B cell (primary cell): Measurements from ENCODE around the gene RPP40. TPM values are rescaled to one million over a fixed set of nuclear protein-coding genes. Genes with fewer than 3 reads are reported as not detected.

Experiments used
- ATAC-seq: fragments of 200-7000 bp; cut with Tn5 transposase; one replicate; pipeline ENCODE4 v1.10.0; 2021; ENCODE audit warnings: low read depth, mild to moderate bottlenecking, moderate number of reproducible peaks, moderate library complexity
- CTCF ChIA-PET: fragments of 350-600 bp; sonication (Branson Sonifier 250); formaldehyde crosslinking; loops from one replicate; lab custom pipeline; 2021; ENCODE audit warnings: antibody characterized with exemption, inconsistent platforms; lab: Charles Lee
- POLR2A ChIA-PET: fragments of 350-600 bp; sonication (Branson Sonifier 250); formaldehyde crosslinking; loops from one replicate; lab custom pipeline; 2021; ENCODE audit warnings: antibody characterized with exemption; lab: Charles Lee
- DNase-seq: peaks from one replicate; pipeline ENCODE4 v3.0.0; 2013
- H2AFZ ChIP-seq: 2 replicates; pipeline ENCODE4 v1.6.1; 2012; ENCODE audit warnings: mild to moderate bottlenecking, low read depth, low read length; ENCODE audit not compliant: insufficient read depth, poor library complexity, severe bottlenecking
- H3K27ac ChIP-seq, 2 donors: 1 replicate in 1 of 2; 2 replicates in 1 of 2; pipeline ENCODE4 v1.5.1; 2012 to 2013; ENCODE audit warnings: low read length in 2 of 2, mild to moderate bottlenecking in 2 of 2, moderate library complexity in 1 of 2
- H3K27me3 ChIP-seq, 4 experiments: fragments of 200-600 bp in 1 of 4; sonication (generic) in 1 of 4; replicated peaks in 1 of 4; 1 replicate in 2 of 4; 2 replicates in 2 of 4; pipeline versions ENCODE4 v1.6.1 to v1.7.0; 2013 to 2016; ENCODE audit warnings: low read length in 3 of 4, mild to moderate bottlenecking in 2 of 4, mixed read lengths in 1 of 4, moderate library complexity in 1 of 4; ENCODE audit not compliant: insufficient read depth in 4 of 4, control insufficient read depth in 3 of 4; ENCODE audit errors: control extremely low read depth in 1 of 4
- H3K36me3 ChIP-seq, 2 experiments: replicated peaks in 1 of 2; 1 replicate in 1 of 2; 2 replicates in 1 of 2; pipeline versions ENCODE4 v1.6.1 to v1.7.1; 2013; ENCODE audit warnings: low read length in 1 of 2; ENCODE audit not compliant: insufficient read depth in 2 of 2, control insufficient read depth in 1 of 2; ENCODE audit errors: control extremely low read depth in 1 of 2, extremely low read depth in 1 of 2
- H3K4me1 ChIP-seq, 2 donors: fragments of 200-600 bp in 1 of 2; sonication (generic) in 1 of 2; 1 replicate in 1 of 2; 2 replicates in 1 of 2; pipeline versions ENCODE4 v1.5.1 to v1.6.1; 2013 to 2017; ENCODE audit warnings: low read length in 2 of 2; ENCODE audit not compliant: control insufficient read depth in 2 of 2, insufficient read depth in 2 of 2
- H3K4me2 ChIP-seq: replicated peaks from 2 replicates; pipeline ENCODE3; 2012; ENCODE audit warnings: mild to moderate bottlenecking, low read depth, low read length; ENCODE audit not compliant: poor library complexity, severe bottlenecking
- H3K4me3 ChIP-seq, 5 experiments: fragments of 200-600 bp in 1 of 5; sonication (generic) in 1 of 5; 1 replicate in 3 of 5; 2 replicates in 2 of 5; pipeline versions ENCODE4 v1.5.1 to v1.7.0; 2011 to 2016; ENCODE audit warnings: low read length in 4 of 5, mild to moderate bottlenecking in 4 of 5, low read depth in 2 of 5, control low read depth in 1 of 5, moderate library complexity in 1 of 5; ENCODE audit not compliant: insufficient read depth in 1 of 5; ENCODE audit errors: control extremely low read depth in 1 of 5, extremely low read depth in 1 of 5
- H3K79me2 ChIP-seq: fragments of 200-600 bp; sonication (generic); one replicate; pipeline ENCODE4 v1.6.0; 2016; ENCODE audit warnings: low read length; ENCODE audit not compliant: control insufficient read depth, insufficient read depth
- H3K9ac ChIP-seq: fragments of 200-600 bp; sonication (generic); 2 replicates; pipeline ENCODE4 v1.6.1; 2017; ENCODE audit warnings: mild to moderate bottlenecking, low read length, moderate library complexity
- H3K9me3 ChIP-seq, 3 donors: one replicate each; pipeline versions ENCODE4 v1.6.1 to v1.7.1; 2013; ENCODE audit warnings: low read length in 2 of 3; ENCODE audit not compliant: control insufficient read depth in 2 of 3, insufficient read depth in 1 of 3; ENCODE audit errors: control extremely low read depth in 1 of 3
- H4K20me1 ChIP-seq: 2 replicates; pipeline ENCODE4 v1.6.0; 2012; ENCODE audit warnings: mild to moderate bottlenecking, low read length; ENCODE audit not compliant: insufficient read depth, control insufficient read depth, poor library complexity, severe bottlenecking
- H3K27ac Mint-ChIP-seq: one replicate; pipeline ENCODE4 v1.8.0; 2021; ENCODE audit warnings: mixed read lengths
- H3K27me3 Mint-ChIP-seq: one replicate; pipeline ENCODE4 v1.8.0; 2021; ENCODE audit warnings: mixed read lengths
- H3K4me1 Mint-ChIP-seq: one replicate; pipeline ENCODE4 v1.8.0; 2021; ENCODE audit warnings: mixed read lengths
- H3K4me3 Mint-ChIP-seq: one replicate; pipeline ENCODE4 v1.8.0; 2021; ENCODE audit warnings: mixed read lengths
- H3K9me3 Mint-ChIP-seq: one replicate; pipeline ENCODE4 v1.8.0; 2022; ENCODE audit warnings: mixed read lengths; ENCODE audit not compliant: insufficient read depth
- EZH2 ChIP-seq: IDR thresholded peaks from 2 replicates; pipeline ENCODE4 v1.6.1; 2012; ENCODE audit warnings: borderline replicate concordance, low read depth, mild to moderate bottlenecking, moderate library complexity, low read length; ENCODE audit not compliant: insufficient read depth, poor library complexity, severe bottlenecking
- WGBS: methylation state at CpG from one replicate; pipeline ENCODE4 v1.1.5; 2013; ENCODE audit warnings: missing lambda C conversion rate; ENCODE audit not compliant: insufficient coverage; 5-methylcytosine and 5-hydroxymethylcytosine counted together
- intact Hi-C: fragments of 100-400 bp; cut with micrococcal nuclease; formaldehyde crosslinking; loops from one replicate; pipeline ENCODE4 v1.10.0; 2022
- polyA plus RNA-seq: library from polyadenylated mRNA; depleted of rRNA; stranded (reverse); fragments of >200 nt; gene quantifications from 2 replicates; pipeline ENCODE4 v1.2.3, GENCODE V29; 2012
- total RNA-seq, 2 donors: library from RNA; stranded (reverse); fragments of 120-200 nt in 1 of 2; gene quantifications; 1 replicate in 1 of 2; 2 replicates in 1 of 2; pipeline versions ENCODE4 v1.2.3 to v1.2.4, GENCODE V29; 2013 to 2022
- TF ChIP-seq, protein P1 (sequence below): fragments of 200-600 bp; IDR thresholded peaks from one replicate; pipeline ENCODE4 v1.8.0; 2022; ENCODE audit warnings: antibody characterized with exemption, mild to moderate bottlenecking

RPP40 gene
- total and polyA plus RNA-seq, 2 donors (not counting 1 experiment from before 2014, with no cell fraction given) = 2.7 to 3.8 TPM

DNA sequence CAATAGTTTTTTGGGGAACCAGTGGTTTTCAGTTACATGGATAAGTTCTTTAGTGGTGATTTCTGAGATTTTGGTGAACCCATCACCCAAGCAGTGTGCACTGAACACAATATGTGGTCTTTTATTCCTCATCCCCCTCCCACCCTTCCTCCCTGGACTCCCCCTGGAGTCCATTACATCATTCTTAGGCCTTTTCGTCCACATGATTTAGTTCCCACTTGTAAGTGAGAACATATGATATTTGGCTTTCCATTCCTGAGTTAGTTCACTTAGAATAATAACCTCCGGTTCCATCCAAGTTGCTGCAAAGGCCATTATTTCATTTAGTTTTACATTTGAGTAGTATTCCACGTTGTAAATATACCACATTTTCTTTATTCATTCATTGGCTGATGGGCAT is 28.3 kb downstream of the RPP40 start:
- Histone ChIP-seq H4K20me1 (no peaks in the 10 kb centered on the region), H3K9ac (no peak overlapping the region), H3K4me1 (no peaks in the 10 kb centered on the region), H3K4me3 (no peak overlapping the region), H3K9me3 (peaks cover 2 to 18% (median 10%) of the 10 kb centered on the region in 3 donors), H3K27ac (no peak overlapping the region), H3K36me3 (no peaks in the 10 kb centered on the region), H3K4me2 (no peak overlapping the region), H2AFZ (no peak overlapping the region), H3K79me2 (no peaks in the 10 kb centered on the region), H3K27me3 (peaks cover 0 to 3% (median 0%) of the 10 kb centered on the region in 4 experiments)
- ATAC-seq (no peak), DNase-seq (no peak)
- Mint-ChIP-seq H3K4me3 (no peak overlapping the region), H3K27me3 (peaks cover 16% of the 10 kb centered on the region), H3K4me1 (no peaks in the 10 kb centered on the region), H3K9me3 (peaks cover 11% of the 10 kb centered on the region), H3K27ac (no peak overlapping the region)
- POLR2A ChIA-PET = no interaction called here
- no CpG with 5 or more reads among the region's 3 CpGs for whole genome bisulfite sequencing
- TF ChIP-seq, protein P1, sequence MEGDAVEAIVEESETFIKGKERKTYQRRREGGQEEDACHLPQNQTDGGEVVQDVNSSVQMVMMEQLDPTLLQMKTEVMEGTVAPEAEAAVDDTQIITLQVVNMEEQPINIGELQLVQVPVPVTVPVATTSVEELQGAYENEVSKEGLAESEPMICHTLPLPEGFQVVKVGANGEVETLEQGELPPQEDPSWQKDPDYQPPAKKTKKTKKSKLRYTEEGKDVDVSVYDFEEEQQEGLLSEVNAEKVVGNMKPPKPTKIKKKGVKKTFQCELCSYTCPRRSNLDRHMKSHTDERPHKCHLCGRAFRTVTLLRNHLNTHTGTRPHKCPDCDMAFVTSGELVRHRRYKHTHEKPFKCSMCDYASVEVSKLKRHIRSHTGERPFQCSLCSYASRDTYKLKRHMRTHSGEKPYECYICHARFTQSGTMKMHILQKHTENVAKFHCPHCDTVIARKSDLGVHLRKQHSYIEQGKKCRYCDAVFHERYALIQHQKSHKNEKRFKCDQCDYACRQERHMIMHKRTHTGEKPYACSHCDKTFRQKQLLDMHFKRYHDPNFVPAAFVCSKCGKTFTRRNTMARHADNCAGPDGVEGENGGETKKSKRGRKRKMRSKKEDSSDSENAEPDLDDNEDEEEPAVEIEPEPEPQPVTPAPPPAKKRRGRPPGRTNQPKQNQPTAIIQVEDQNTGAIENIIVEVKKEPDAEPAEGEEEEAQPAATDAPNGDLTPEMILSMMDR = no peak
- no peak for TF ChIP-seq EZH2
- intact Hi-C loops = no loop called here
- CTCF ChIA-PET = no interaction called here

DNA sequence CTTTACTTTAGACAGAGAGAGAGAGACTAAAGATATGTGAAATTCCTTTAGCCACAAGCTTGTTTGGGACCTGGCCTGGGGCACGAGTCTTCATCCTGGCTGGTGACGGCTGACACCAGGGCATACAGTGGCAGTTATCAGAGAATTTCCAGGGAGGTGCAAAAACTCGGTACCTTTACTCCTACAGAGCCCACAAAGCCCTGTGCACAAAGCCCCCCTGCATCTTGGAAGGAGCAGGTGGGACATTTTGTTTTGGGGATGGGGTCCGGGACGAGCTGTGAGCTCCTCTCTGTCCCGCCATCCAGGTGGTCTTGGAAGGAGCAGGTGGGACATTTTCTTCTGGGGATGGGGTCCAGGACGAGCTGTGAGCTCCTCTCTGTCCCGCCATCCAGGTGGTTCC is 28.9 kb downstream of the RPP40 start:
- H3K4me1 ChIP-seq = no peaks in the 10 kb centered on the region
- Mint-ChIP-seq H3K27me3 (peaks cover 16% of the 10 kb centered on the region), H3K9me3 (peaks cover 8% of the 10 kb centered on the region), H3K4me3 (no peak overlapping the region), H3K4me1 (no peaks in the 10 kb centered on the region), H3K27ac (no peak overlapping the region)
- H4K20me1 ChIP-seq = no peaks in the 10 kb centered on the region
- H3K9me3 ChIP-seq = peaks cover 2 to 15% (median 10%) of the 10 kb centered on the region in 3 donors
- no peak overlapping the region for H3K4me3 ChIP-seq
- no peak overlapping the region for H3K9ac ChIP-seq
- no peak overlapping the region for H3K4me2 ChIP-seq
- intact Hi-C loops = no loop called here
- TF ChIP-seq, protein P1 = no peak
- TF ChIP-seq EZH2 = no peak
- peaks cover 0 to 3% (median 0%) of the 10 kb centered on the region in 4 experiments for H3K27me3 ChIP-seq
- no peak overlapping the region for H2AFZ ChIP-seq
- POLR2A ChIA-PET = no interaction called here
- no peaks in the 10 kb centered on the region for H3K79me2 ChIP-seq
- DNase-seq (no peak), ATAC-seq (no peak)
- H3K27ac ChIP-seq = no peak overlapping the region
- H3K36me3 ChIP-seq = no peaks in the 10 kb centered on the region
- 94% methylated on average over 4 of the region's 8 CpGs for WGBS
- CTCF ChIA-PET = no interaction called here
